Inflammatory macrophage treated with lipopolysaccharide for 4 hours (primary cell): ENCODE data around the gene HOXC13.

Source experiments
- DNase-seq: peaks from one replicate; pipeline ENCODE4 v3.0.0-alpha.2; 2020

Gene HOXC13

GRCh38 chr12:53982648-53983567 lies 44.3 kb downstream of the HOXC13 start:
- DNase-seq = no peak

- DNase-seq = no peak
These were observed 44.9 kb downstream of the HOXC13 start for GRCh38 chr12:53983568-53983949.

- DNase-seq = no peak
These were observed 45.4 kb downstream of the HOXC13 start for GRCh38 chr12:53983950-53984572.

GRCh38 chr12:53984901-53985691 lies 46.5 kb downstream of the HOXC13 start, which contains the start of gene HOXC10:
Gene HOXC10 (plus strand): TSS chr12:53985146. CDS start chr12:53985260, 114 bp downstream.
- peak; percentile 56 for DNase-seq

- DNase-seq = no peak
These were observed 47.0 kb downstream of the HOXC13 start for GRCh38 chr12:53985692-53985993.

GRCh38 chr12:53985994-53986685 lies 47.5 kb downstream of the HOXC13 start:
- no peak for DNase-seq

GRCh38 chr12:53986686-53987483 lies 48.3 kb downstream of the HOXC13 start:
- no peak for DNase-seq

GRCh38 chr12:53987787-53988230 lies 49.2 kb downstream of the HOXC13 start:
- no peak for DNase-seq

GRCh38 chr12:53988541-53989226 lies 50.1 kb downstream of the HOXC13 start:
- DNase-seq = no peak

GRCh38 chr12:53989227-53990113 lies 50.8 kb downstream of the HOXC13 start:
- DNase-seq = peak; percentile 47

GRCh38 chr12:53990311-53991076 lies 51.9 kb downstream of the HOXC13 start:
- no peak for DNase-seq

GRCh38 chr12:53991077-53991460 lies 52.4 kb downstream of the HOXC13 start:
- no peak for DNase-seq

GRCh38 chr12:53992377-53992889 lies 53.8 kb downstream of the HOXC13 start:
- no peak for DNase-seq

- no peak for DNase-seq
These were observed 54.8 kb downstream of the HOXC13 start for GRCh38 chr12:53993162-53994008.

- DNase-seq = no peak
These were observed 55.3 kb downstream of the HOXC13 start for GRCh38 chr12:53994009-53994263.

- DNase-seq = no peak
These were observed 55.8 kb downstream of the HOXC13 start for GRCh38 chr12:53994264-53995001.

GRCh38 chr12:53995002-53995377 lies 56.4 kb downstream of the HOXC13 start:
- DNase-seq = no peak
